Measurements from ENCODE around the gene EPC2.

GRCh38 chr2:148730085-148730484 lies 85.5 kb downstream of the EPC2 start:
- TF ChIP-seq CTCF (IDR thresholded peaks at IDR 0.05; ENCODE audit: low read length): no peak
- no peak for TF ChIP-seq EZH2phosphoT487 (IDR thresholded peaks at IDR 0.05; ENCODE audit: low read length)
- TF ChIP-seq EZH2 (optimal IDR thresholded peaks at IDR 0.05; ENCODE audit: low read depth, low read length): no peak

All from MM.1S (cell line).